OCI-LY7 (cell line): Measurements from ENCODE around the gene CLEC16A. TPM values are rescaled to one million over a fixed set of nuclear protein-coding genes. Genes with fewer than 3 reads are reported as not detected.

Source experiments
- BruUV-seq: library from RNA; stranded (reverse); fragments of 400-500 nt; replicated peaks from 2 replicates; lab custom pipeline; 2021; lab: Mats Ljungman, UMichigan
- CTCF ChIA-PET: fragments of 300-600 bp; sonication (Branson Sonifier 250); formaldehyde crosslinking; loops from one replicate; lab custom pipeline; 2022; ENCODE audit warnings: antibody characterized with exemption; ENCODE audit not compliant: unreplicated experiment; lab: Charles Lee
- POLR2A ChIA-PET: fragments of 300-600 bp; sonication (Branson Sonifier 250); formaldehyde crosslinking; loops from one replicate; lab custom pipeline; 2022; ENCODE audit warnings: antibody characterized with exemption; lab: Charles Lee
- DNase-seq: peaks from one replicate; pipeline ENCODE4 v3.0.0-alpha.2; 2015; ENCODE audit warnings: low spot score
- H2AFZ ChIP-seq: fragments of 200-600 bp; sonication (generic), shearing (Covaris generic); 2 replicates; pipeline ENCODE4 v1.6.1; 2014; ENCODE audit warnings: mild to moderate bottlenecking, antibody characterized with exemption, low read length, moderate library complexity
- H3K27ac ChIP-seq: fragments of 200-600 bp; sonication (generic); 2 replicates; pipeline ENCODE4 v1.5.1; 2014; ENCODE audit warnings: mixed run types, low read depth, mild to moderate bottlenecking, moderate library complexity, low read length, inconsistent platforms; ENCODE audit not compliant: poor library complexity, severe bottlenecking
- H3K36me3 ChIP-seq: fragments of 200-600 bp; sonication (generic); 2 replicates; pipeline ENCODE4 v1.6.1; 2014; ENCODE audit warnings: mild to moderate bottlenecking, antibody characterized with exemption, low read length, moderate library complexity, mixed read lengths; ENCODE audit not compliant: insufficient read depth
- H3K4me1 ChIP-seq: fragments of 200-600 bp; sonication (generic); 2 replicates; pipeline ENCODE4 v1.5.1; 2014; ENCODE audit warnings: mild to moderate bottlenecking, low read length; ENCODE audit not compliant: insufficient read depth, poor library complexity, severe bottlenecking
- H3K4me2 ChIP-seq: fragments of 200-600 bp; sonication (generic); 2 replicates; pipeline ENCODE4 v1.6.1; 2014; ENCODE audit warnings: mild to moderate bottlenecking, low read length
- H3K4me3 ChIP-seq: fragments of 200-600 bp; sonication (generic); 2 replicates; pipeline ENCODE4 v1.5.1; 2014; ENCODE audit warnings: mild to moderate bottlenecking, low read depth, low read length; ENCODE audit not compliant: poor library complexity, severe bottlenecking
- H3K79me2 ChIP-seq: fragments of 200-600 bp; sonication (generic); 2 replicates; pipeline ENCODE4 v1.6.1; 2016; ENCODE audit warnings: low read depth, mild to moderate bottlenecking, low read length, moderate library complexity, mixed read lengths; ENCODE audit not compliant: insufficient read depth
- H3K9me2 ChIP-seq: fragments of 200-600 bp; sonication (generic); 2 replicates; pipeline ENCODE4 v1.6.1; 2016; ENCODE audit warnings: mild to moderate bottlenecking, low read length, mixed read lengths; ENCODE audit not compliant: insufficient read depth
- H3K9me3 ChIP-seq: fragments of 200-600 bp; sonication (generic); 2 replicates; pipeline ENCODE4 v1.6.1; 2014; ENCODE audit warnings: mild to moderate bottlenecking, mixed run types, low read length, mixed read lengths
- H4K20me1 ChIP-seq: fragments of 200-600 bp; sonication (generic); 2 replicates; pipeline ENCODE4 v1.6.1; 2014; ENCODE audit warnings: mild to moderate bottlenecking, antibody characterized with exemption, low read length, moderate library complexity, mixed read lengths; ENCODE audit not compliant: insufficient read depth
- EZH2phosphoT487 ChIP-seq: fragments of 200-600 bp; sonication (generic); IDR thresholded peaks from 2 replicates; pipeline ENCODE4 v1.6.1; 2018; ENCODE audit warnings: low read depth, borderline replicate concordance, mild to moderate bottlenecking, mixed run types, antibody characterized with exemption, low read length, moderate library complexity, mixed read lengths
- intact Hi-C: fragments of 100-400 bp; cut with micrococcal nuclease; formaldehyde crosslinking; loops from one replicate; pipeline ENCODE4 v1.10.0; 2022; ENCODE audit not compliant: unreplicated experiment
- total RNA-seq, 2 experiments: library from RNA; depleted of rRNA in 1 of 2; stranded (reverse); fragments of >200 nt in 1 of 2; shearing (Covaris generic) in 1 of 2; gene quantifications; 2 replicates each; pipeline ENCODE4 v1.2.3, GENCODE V29; 2014 to 2022
- TF ChIP-seq, protein P1 (sequence below): fragments of 200-600 bp; sonication (generic); conservative IDR thresholded peaks from 2 replicates; pipeline ENCODE4 v1.5.1; 2014; ENCODE audit warnings: mild to moderate bottlenecking, antibody characterized with exemption, low read length, moderate library complexity, mixed read lengths

CLEC16A gene
- total RNA-seq, 2 experiments from 2014 or later = 26.2 to 50.9 TPM

DNA sequence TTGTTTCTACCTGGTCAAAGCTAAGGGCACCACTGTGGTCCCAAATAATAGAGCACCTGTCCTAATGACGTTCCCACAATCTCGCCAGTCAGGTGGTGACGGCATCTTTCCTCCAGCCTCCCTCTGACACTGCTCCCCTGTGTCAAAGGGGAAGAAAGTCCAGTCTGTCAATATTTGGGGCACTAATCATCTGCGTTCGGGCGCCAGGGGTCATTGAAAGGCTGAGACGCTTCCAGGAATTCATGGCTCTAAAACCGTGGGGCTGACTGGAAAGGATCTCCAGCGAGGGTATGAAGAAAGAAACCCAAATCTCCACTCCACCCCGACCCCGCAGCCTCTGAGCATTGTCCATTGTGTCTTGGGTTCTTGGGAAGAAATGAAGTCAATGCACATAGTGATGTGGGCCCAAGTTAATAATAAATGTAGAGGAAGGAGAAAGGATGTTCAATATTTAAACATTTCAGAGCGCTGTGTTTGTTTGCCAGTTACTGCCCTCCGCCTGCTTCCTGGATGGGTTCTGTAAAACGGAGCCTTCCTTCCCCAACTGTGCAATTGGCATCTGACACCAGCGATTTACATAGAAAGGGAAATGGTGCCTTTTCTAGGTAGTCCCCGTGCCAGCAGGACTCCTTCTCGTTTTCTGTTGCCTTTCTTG, 208.4 kb downstream of the CLEC16A start:
- peaks cover 9% of the 10 kb centered on the region for H3K4me1 ChIP-seq
- no peaks in the 10 kb centered on the region for H3K9me2 ChIP-seq
- H3K4me2 ChIP-seq = no peak overlapping the region
- no peak overlapping the region for H2AFZ ChIP-seq
- no peak overlapping the region for H3K27ac ChIP-seq
- peaks cover 4% of the 10 kb centered on the region; the same call in 1 of the 2 replicates for H3K36me3 ChIP-seq
- CTCF ChIA-PET = no interaction called here
- intact Hi-C loops = no loop called here
- POLR2A ChIA-PET = interaction anchor here (0.7 to 1.3 kb wide), 2 partner anchors 12 to 133 kb away, joined by 3 to 4 read pairs; no protein-coding TSS in a partner anchor
- BruUV-seq = no TSS peak
- no peaks in the 10 kb centered on the region for H4K20me1 ChIP-seq
- H3K4me3 ChIP-seq = no peak overlapping the region
- TF ChIP-seq EZH2phosphoT487 = no peak
- TF ChIP-seq, protein P1, sequence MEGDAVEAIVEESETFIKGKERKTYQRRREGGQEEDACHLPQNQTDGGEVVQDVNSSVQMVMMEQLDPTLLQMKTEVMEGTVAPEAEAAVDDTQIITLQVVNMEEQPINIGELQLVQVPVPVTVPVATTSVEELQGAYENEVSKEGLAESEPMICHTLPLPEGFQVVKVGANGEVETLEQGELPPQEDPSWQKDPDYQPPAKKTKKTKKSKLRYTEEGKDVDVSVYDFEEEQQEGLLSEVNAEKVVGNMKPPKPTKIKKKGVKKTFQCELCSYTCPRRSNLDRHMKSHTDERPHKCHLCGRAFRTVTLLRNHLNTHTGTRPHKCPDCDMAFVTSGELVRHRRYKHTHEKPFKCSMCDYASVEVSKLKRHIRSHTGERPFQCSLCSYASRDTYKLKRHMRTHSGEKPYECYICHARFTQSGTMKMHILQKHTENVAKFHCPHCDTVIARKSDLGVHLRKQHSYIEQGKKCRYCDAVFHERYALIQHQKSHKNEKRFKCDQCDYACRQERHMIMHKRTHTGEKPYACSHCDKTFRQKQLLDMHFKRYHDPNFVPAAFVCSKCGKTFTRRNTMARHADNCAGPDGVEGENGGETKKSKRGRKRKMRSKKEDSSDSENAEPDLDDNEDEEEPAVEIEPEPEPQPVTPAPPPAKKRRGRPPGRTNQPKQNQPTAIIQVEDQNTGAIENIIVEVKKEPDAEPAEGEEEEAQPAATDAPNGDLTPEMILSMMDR = no peak
- H3K79me2 ChIP-seq = no peaks in the 10 kb centered on the region
- no peak for DNase-seq
- H3K9me3 ChIP-seq = no peaks in the 10 kb centered on the region

DNA sequence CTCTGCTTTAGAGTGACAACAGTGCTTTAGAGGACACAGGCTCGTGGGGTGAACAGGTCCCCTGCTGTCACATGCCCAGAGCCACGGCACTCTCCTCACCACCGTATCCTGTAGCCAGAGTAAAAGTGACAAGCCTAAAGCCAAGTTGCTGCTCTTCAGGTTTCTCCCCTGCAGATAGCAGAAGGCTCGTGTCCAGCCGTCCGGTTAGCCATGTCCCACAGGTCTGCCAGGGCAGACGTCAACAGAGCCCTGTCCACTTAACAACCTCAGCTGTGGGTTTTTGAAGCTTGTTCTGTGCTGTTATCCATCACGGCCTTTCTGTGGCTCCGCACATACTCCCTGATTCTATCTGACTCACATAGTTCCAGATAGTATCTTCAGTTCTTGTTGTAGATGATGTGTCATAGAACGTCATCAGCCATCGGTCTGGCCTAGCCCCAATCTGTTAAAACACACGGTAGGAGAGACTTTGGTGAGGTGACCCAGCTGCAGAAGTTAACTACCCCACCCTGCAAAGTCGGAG, 211.0 kb downstream of the CLEC16A start:
- intact Hi-C loops = no loop called here

More for the DNA sequence above, 211.0 kb downstream of the CLEC16A start:
- DNase-seq = no peak
- H3K9me2 ChIP-seq = no peaks in the 10 kb centered on the region
- H2AFZ ChIP-seq = no peak overlapping the region
- H4K20me1 ChIP-seq = no peaks in the 10 kb centered on the region
- no peak overlapping the region for H3K4me2 ChIP-seq
- no peak for TF ChIP-seq EZH2phosphoT487
- TF ChIP-seq, protein P1 = no peak
- H3K27ac ChIP-seq = no peak overlapping the region
- BruUV-seq = no TSS peak
- H3K79me2 ChIP-seq = no peaks in the 10 kb centered on the region
- CTCF ChIA-PET = no interaction called here
- H3K9me3 ChIP-seq = no peaks in the 10 kb centered on the region
- H3K36me3 ChIP-seq = no peaks in the 10 kb centered on the region
- H3K4me3 ChIP-seq = no peak overlapping the region
- peaks cover 9% of the 10 kb centered on the region for H3K4me1 ChIP-seq
- POLR2A ChIA-PET = no interaction called here
